GM06990 (cell line): ENCODE data around the gene MRPL20.

Experiments used
- DNase-seq: peaks from one replicate; pipeline ENCODE4 v3.0.0-alpha.2; 2011; ENCODE audit not compliant: insufficient read length; ENCODE audit errors: extremely low read depth
- H3K27me3 ChIP-seq: replicated peaks from 2 replicates; pipeline ENCODE4 v1.6.0; 2011; ENCODE audit warnings: low read length; ENCODE audit not compliant: control insufficient read depth, insufficient read depth
- H3K36me3 ChIP-seq: 2 replicates; pipeline ENCODE4 v1.5.1; 2011; ENCODE audit warnings: low read length; ENCODE audit not compliant: control insufficient read depth, insufficient read depth
- H3K4me3 ChIP-seq: replicated peaks from 2 replicates; pipeline ENCODE4 v1.5.1; 2011; ENCODE audit warnings: low read depth, mild to moderate bottlenecking, control low read depth, low read length
- CTCF ChIP-seq: IDR thresholded peaks from 2 replicates; pipeline ENCODE4 v1.5.1; 2011; ENCODE audit warnings: low read length, control low read depth, mild to moderate bottlenecking, inconsistent platforms; ENCODE audit not compliant: insufficient read depth, poor library complexity, severe bottlenecking

The MRPL20 gene

GRCh38 chr1:1434131-1434823 is 27.2 kb upstream of the MRPL20 start:
- no peak for TF ChIP-seq CTCF

GRCh38 chr1:1433804-1434130 is 26.7 kb upstream of the MRPL20 start:
- Histone ChIP-seq H3K27me3 (no peaks in the 10 kb centered on the region; the same call in 1 of the 2 replicates), H3K4me3 (0 out of 2 replicates have a peak overlapping the region, but pooled peaks have one; percentile 6), H3K36me3 (no peaks in the 10 kb centered on the region)
- no peak for DNase-seq
- no peak for TF ChIP-seq CTCF

More at GRCh38 chr1:1434131-1434823, 27.2 kb upstream of the MRPL20 start:
- no peaks in the 10 kb centered on the region; the same call in 1 of the 2 replicates for H3K27me3 ChIP-seq
- no peak for DNase-seq
- no peak overlapping the region for H3K4me3 ChIP-seq
- no peaks in the 10 kb centered on the region for H3K36me3 ChIP-seq

DNA sequence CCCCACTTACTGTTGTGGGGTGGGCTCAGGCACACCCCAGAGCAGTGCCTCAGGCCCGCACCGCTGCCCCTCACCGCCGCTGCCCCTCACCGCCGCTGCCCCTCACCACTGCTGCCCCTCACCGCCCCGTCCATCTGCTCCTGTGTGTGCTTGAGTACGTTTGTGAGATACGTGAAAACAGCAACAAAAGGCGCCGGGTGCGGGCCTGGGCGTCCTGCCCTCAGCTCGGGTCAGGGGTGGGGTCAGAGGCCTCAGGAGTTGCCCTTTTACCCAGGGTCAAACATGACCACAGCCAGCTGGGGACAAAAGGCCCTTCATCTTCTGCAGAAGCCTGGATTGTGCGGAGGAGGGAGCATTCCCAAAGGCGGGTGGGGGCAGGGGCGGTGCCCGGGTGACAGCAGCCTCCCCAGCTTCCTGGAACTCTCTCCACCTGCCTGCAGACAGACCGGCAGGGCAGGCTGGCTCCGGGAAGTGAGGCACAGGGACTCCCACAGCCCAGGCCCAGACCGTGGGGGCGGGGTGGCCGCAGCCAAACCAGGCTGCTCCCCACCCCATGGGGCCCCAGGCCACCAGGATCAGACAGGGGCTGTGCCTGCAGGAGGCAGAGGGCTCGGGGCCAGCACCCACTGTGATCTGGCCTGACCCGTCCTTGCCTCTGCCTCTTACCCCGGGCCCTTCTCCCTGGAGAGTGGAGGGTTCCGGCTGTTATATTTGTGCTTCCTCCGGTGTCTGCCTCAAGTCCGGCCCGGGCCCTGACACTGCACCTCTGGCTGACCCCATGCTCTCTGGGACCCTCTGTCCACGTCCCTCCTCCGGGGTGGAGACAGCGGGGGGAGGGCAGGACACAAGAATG is 26.1 kb upstream of the MRPL20 start:
- no peaks in the 10 kb centered on the region; the same call in 1 of the 2 replicates for H3K27me3 ChIP-seq
- no peak for TF ChIP-seq CTCF
- H3K36me3 ChIP-seq = no peaks in the 10 kb centered on the region
- DNase-seq = no peak
- 0 out of 2 replicates have a peak overlapping the region, but pooled peaks have one; percentile 6 for H3K4me3 ChIP-seq

GRCh38 chr1:1432274-1432950 is 25.3 kb upstream of the MRPL20 start:
- Histone ChIP-seq H3K4me3 (no peak overlapping the region), H3K36me3 (no peaks in the 10 kb centered on the region), H3K27me3 (no peaks in the 10 kb centered on the region; the same call in 1 of the 2 replicates)
- TF ChIP-seq CTCF = no peak
- DNase-seq = no peak

DNA sequence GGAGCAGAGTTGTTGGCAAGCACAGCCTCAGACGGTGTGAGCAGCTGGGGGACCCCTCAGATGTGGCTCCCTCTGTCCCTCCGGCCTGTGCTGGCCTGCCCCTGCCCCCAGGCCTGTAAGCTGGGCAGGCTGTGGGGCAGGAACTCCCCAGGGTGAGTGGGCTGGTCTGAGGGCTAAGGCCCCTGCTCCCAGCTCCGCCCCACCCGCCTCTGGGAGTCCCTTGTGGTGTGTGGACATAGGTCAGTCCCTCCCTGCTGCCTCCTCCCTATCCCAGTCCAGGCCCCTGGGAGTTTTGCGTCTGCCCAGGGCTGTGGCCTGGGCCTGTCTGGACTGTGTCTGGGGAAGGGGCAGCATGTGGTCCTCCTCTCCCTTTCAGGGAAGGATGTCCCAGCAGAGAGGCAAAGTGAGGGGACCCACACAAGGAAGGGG is 24.8 kb upstream of the MRPL20 start:
- TF ChIP-seq CTCF = no peak
- H3K4me3 ChIP-seq = no peak overlapping the region
- H3K27me3 ChIP-seq = no peaks in the 10 kb centered on the region; the same call in 1 of the 2 replicates
- H3K36me3 ChIP-seq = no peaks in the 10 kb centered on the region
- no peak for DNase-seq
